ENCODE results near the gene TMEM271.

Gene TMEM271

DNA sequence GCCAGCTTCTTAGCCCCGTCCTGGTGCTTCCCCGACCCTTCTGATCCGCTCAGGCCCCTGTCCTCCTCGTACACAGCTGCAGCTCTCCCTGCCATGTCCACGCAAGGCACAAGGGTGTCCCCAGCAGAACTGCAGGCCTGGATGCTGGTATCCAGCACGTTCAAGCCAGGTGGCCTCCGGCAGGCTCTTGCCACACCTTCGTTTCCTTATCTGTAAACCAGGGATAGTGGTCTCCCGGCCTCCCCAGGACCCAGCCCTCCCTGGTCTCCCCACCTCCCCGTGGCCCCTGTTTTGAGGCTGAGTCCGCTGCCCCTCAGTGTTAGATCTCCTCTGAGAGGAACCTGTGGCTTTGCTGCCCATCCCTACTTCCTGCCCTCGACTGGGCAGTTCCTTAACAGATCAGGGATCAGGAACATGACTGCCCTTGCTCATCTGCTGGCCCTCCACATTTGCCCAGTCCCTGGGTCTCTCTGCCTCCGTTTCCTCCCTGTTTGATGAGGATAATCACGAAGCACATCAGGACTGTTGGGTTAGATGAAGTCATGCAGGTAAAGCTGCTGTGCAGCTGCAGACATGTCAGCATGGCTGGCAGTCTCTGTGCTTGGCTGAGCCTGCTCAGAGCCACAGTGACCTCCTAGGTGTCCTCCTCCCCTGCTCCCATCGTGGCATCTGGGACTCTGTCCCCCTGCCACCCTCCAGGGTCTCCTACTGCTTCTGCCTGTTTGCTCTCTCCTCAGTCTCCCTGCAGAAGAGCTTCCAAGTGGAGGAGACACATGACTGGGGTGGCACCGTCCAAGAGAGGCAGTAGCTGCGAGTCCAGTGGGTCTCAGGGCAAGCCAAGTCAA is 44.2 kb downstream of the TMEM271 start:
- DNase-seq, result no peak

DNA sequence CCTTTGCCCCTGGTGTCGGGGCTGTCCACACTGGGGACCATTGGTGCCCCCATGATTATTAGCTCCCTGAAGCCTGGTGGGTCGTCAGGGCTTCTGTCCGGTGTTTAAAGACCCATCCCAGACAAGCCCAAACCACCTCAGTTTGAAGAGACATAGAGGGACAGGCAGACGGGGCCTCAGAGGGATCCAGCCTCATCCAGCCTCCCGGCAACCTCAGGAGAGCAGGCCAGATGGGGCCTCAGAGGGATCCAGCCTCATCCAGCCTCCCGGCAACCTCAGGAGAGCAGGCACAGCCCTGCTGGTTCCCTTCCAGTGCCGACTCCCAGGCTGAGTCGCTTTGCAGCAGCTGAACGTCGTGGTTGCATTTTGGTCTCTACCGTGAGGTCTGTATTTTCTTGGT is 45.0 kb downstream of the TMEM271 start:
- no peak for DNase-seq

GRCh38 chr4:530017-530781 is 45.9 kb downstream of the TMEM271 start:
- no peak for DNase-seq

DNA sequence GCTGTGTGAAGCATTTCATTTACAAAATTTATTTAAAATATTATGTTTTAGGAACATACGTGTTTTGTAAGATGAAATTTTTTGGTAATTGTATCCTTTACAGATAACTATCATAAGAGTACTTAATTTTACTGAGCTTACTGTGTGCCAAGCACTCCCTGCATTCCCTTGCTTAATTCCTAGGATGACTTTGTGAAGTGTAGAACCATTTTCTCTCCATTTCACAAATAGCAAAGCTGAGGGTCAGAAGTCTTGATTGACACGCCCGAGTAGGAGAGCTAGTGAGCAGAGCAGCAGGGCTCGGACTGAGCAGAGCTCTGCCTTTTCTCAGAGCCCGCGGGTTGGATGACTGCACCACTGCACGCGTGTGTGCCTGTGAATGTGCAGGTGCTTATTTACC is 46.5 kb downstream of the TMEM271 start:
- DNase-seq, result no peak

GRCh38 chr4:528835-529234 is 47.3 kb downstream of the TMEM271 start:
- DNase-seq, result no peak

DNA sequence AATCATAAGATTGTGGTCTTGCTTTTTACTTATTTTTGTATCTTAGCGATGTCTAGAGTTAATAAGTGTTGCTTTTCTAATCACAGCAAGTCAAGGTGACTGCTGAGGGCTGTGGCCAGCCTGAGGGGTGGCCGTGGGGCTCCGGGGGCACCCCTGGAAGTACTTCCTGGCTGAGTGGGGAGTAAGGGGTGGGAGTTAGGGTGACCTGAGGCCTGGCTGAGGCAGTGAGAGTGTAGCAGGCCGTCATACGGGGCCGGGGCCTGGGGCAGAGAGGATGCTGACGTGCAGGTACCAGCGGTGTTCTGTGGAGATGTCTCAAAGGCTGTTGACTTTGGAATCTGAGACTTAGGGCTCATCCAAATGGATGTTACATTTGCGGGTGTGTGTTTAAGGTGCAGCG is 47.8 kb downstream of the TMEM271 start:
- no peak for DNase-seq

DNA sequence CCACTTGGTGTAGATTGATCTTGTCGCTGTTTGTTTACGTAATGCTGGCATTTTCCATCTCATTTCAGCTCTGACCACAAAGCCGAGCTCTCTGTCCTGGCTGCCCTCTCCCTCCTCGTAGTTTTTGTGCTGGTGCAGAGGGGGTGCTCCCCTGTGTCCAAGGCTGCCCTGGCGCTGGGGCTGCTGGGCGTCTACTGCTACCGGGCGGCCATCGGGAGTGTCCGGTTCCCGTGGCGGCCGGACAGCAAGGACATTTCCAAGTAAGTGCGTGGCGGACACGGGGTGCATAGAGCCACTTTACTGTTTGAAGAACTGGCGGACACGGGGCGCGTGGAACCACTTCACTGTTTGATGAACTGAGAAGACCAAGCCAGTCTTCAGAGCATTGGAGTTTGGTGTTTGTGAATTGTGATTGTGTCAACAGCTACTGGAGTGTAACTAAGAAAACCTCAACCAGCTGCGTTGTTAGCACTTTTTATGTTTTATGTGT is 49.1 kb downstream of the TMEM271 start:
- no peak for DNase-seq

- no peak for DNase-seq
Measured at GRCh38 chr4:526189-526909, 49.7 kb downstream of the TMEM271 start.

GRCh38 chr4:525660-526059 is 50.4 kb downstream of the TMEM271 start:
- no peak for DNase-seq

DNA sequence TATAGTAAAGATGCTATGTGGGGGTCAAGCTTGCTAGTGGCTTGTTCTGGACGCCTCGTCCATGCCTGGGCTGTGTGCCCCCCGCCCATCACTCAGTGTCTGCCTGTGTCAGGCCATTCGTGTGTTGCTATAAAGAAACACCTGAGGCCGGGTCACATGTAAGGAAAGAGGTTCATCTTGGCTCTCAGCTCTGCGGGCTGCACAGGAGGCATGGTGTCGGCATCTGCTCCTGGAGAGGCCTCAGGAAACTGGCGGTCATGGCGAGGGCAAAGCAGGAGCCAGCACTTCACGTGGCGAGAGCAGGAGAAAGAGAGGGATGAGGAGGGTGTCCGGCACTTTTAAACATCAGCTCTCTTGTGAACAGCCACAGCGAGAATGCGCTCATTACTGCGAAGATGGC is 51.9 kb downstream of the TMEM271 start:
- DNase-seq, result no peak
